Fibroblast of lung (primary cell): ENCODE measurements around the gene TMTC2. TPM values are rescaled to one million over a fixed set of nuclear protein-coding genes. Genes with fewer than 3 reads are reported as not detected.

Experiments
- DNase-seq, 2 donors: peaks; one replicate each; pipeline versions ENCODE4 v3.0.0 to v3.0.0-alpha.2; 2010; ENCODE audit warnings: low read depth in 2 of 2
- H2AFZ ChIP-seq: 2 replicates; pipeline ENCODE4 v1.5.1; 2012; ENCODE audit warnings: low read length, control low read depth, inconsistent platforms
- H3K27ac ChIP-seq: 2 replicates; pipeline ENCODE4 v1.5.1; 2011; ENCODE audit warnings: low read length, control low read depth; ENCODE audit not compliant: insufficient read depth
- H3K27me3 ChIP-seq: 2 replicates; pipeline ENCODE4 v1.5.1; 2011; ENCODE audit warnings: mild to moderate bottlenecking, low read length; ENCODE audit not compliant: control insufficient read depth, insufficient read depth
- H3K36me3 ChIP-seq: 2 replicates; pipeline ENCODE4 v1.5.1; 2011; ENCODE audit warnings: low read length; ENCODE audit not compliant: control insufficient read depth, insufficient read depth
- H3K4me1 ChIP-seq: 2 replicates; pipeline ENCODE4 v1.5.1; 2011; ENCODE audit warnings: low read length; ENCODE audit not compliant: control insufficient read depth, insufficient read depth; ENCODE audit errors: extremely low read depth
- H3K4me2 ChIP-seq: 2 replicates; pipeline ENCODE4 v1.5.1; 2011; ENCODE audit warnings: low read length, control low read depth; ENCODE audit not compliant: insufficient read depth; ENCODE audit errors: extremely low read depth
- H3K4me3 ChIP-seq, 4 experiments: fragments of 200-600 bp in 1 of 4; sonication (generic) in 1 of 4; replicated peaks in 1 of 4; 2 replicates each; pipeline ENCODE4 v1.5.1; 2011 to 2016; ENCODE audit warnings: low read length in 4 of 4, low read depth in 3 of 4, mild to moderate bottlenecking in 3 of 4, control low read depth in 2 of 4, inconsistent platforms in 1 of 4, mixed read lengths in 1 of 4; ENCODE audit not compliant: insufficient read depth in 1 of 4; ENCODE audit errors: control extremely low read depth in 1 of 4
- H3K79me2 ChIP-seq: 2 replicates; pipeline ENCODE4 v1.5.1; 2012; ENCODE audit warnings: mild to moderate bottlenecking, low read length, inconsistent platforms; ENCODE audit not compliant: control insufficient read depth, insufficient read depth
- H3K9ac ChIP-seq: 2 replicates; pipeline ENCODE4 v1.5.1; 2011; ENCODE audit warnings: mild to moderate bottlenecking, low read length, control low read depth; ENCODE audit not compliant: insufficient read depth
- H3K9me3 ChIP-seq: 2 replicates; pipeline ENCODE4 v1.5.1; 2012; ENCODE audit warnings: low read depth, low read length; ENCODE audit not compliant: control insufficient read depth, insufficient read depth
- H4K20me1 ChIP-seq: 2 replicates; pipeline ENCODE4 v1.5.1; 2011; ENCODE audit warnings: low read length; ENCODE audit not compliant: control insufficient read depth, insufficient read depth; ENCODE audit errors: extremely low read depth
- EZH2 ChIP-seq: IDR thresholded peaks from 2 replicates; pipeline ENCODE4 v1.5.1; 2012; ENCODE audit warnings: low read length, control low read depth, mild to moderate bottlenecking; ENCODE audit errors: missing control alignments
- polyA plus RNA-seq, 2 donors: library from polyadenylated mRNA; depleted of rRNA in 1 of 2; stranded (reverse) in 1 of 2; unstranded in 1 of 2; fragments of >200 nt; gene quantifications; 2 replicates each; pipeline ENCODE4 v1.2.1, GENCODE V29; 2011 to 2012; ENCODE audit warnings: missing spikeins in 1 of 2
- total RNA-seq: library from RNA; depleted of rRNA; stranded (reverse); fragments of >200 nt; gene quantifications from 2 replicates; pipeline ENCODE4 v1.2.1, GENCODE V29; 2014
- TF ChIP-seq, protein P1 (sequence below), 2 donors: IDR thresholded peaks in 1 of 2; conservative IDR thresholded peaks in 1 of 2; 1 replicate in 1 of 2; 2 replicates in 1 of 2; pipeline ENCODE4 v1.5.1; 2011 to 2012; ENCODE audit warnings: low read length in 2 of 2, control low read depth in 1 of 2, inconsistent platforms in 1 of 2, low read depth in 1 of 2, mild to moderate bottlenecking in 1 of 2

Gene TMTC2
- total and polyA plus RNA-seq, 2 donors (not counting 1 experiment from before 2014, with no cell fraction given): 3.5 to 9.7 TPM

- Histone ChIP-seq H3K4me3 (no peak overlapping the region), H2AFZ (no peak overlapping the region), H3K4me1 (no peaks in the 10 kb centered on the region), H3K27me3 (no peaks in the 10 kb centered on the region), H3K36me3 (no peaks in the 10 kb centered on the region), H3K9me3 (no peaks in the 10 kb centered on the region), H3K79me2 (no peaks in the 10 kb centered on the region), H3K27ac (no peak overlapping the region), H3K9ac (no peak overlapping the region), H3K4me2 (no peak overlapping the region), H4K20me1 (no peaks in the 10 kb centered on the region)
- TF ChIP-seq, protein P1, sequence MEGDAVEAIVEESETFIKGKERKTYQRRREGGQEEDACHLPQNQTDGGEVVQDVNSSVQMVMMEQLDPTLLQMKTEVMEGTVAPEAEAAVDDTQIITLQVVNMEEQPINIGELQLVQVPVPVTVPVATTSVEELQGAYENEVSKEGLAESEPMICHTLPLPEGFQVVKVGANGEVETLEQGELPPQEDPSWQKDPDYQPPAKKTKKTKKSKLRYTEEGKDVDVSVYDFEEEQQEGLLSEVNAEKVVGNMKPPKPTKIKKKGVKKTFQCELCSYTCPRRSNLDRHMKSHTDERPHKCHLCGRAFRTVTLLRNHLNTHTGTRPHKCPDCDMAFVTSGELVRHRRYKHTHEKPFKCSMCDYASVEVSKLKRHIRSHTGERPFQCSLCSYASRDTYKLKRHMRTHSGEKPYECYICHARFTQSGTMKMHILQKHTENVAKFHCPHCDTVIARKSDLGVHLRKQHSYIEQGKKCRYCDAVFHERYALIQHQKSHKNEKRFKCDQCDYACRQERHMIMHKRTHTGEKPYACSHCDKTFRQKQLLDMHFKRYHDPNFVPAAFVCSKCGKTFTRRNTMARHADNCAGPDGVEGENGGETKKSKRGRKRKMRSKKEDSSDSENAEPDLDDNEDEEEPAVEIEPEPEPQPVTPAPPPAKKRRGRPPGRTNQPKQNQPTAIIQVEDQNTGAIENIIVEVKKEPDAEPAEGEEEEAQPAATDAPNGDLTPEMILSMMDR (conservative IDR thresholded peaks at IDR 0.05 in 1 of 2, IDR thresholded peaks at IDR 0.05 in 1 of 2; ENCODE audit: low read depth in 1 of 2, low read length in 2 of 2): no peak
- TF ChIP-seq EZH2: no peak
- DNase-seq: no peak
These were observed 362.6 kb downstream of the TMTC2 start for GRCh38 chr12:83049306-83049705.

GRCh38 chr12:83052890-83053541 is 366.3 kb downstream of the TMTC2 start:
- Histone ChIP-seq H3K27me3 (no peaks in the 10 kb centered on the region), H2AFZ (no peak overlapping the region), H3K9ac (no peak overlapping the region), H3K9me3 (no peaks in the 10 kb centered on the region), H3K36me3 (no peaks in the 10 kb centered on the region), H3K4me2 (no peak overlapping the region), H3K4me1 (no peaks in the 10 kb centered on the region), H3K4me3 (no peak overlapping the region), H3K27ac (no peak overlapping the region), H3K79me2 (no peaks in the 10 kb centered on the region), H4K20me1 (no peaks in the 10 kb centered on the region)
- TF ChIP-seq, protein P1 (conservative IDR thresholded peaks at IDR 0.05 in 1 of 2, IDR thresholded peaks at IDR 0.05 in 1 of 2; ENCODE audit: low read depth in 1 of 2, low read length in 2 of 2): no peak
- DNase-seq: no peak

GRCh38 chr12:83057436-83057835 is 370.7 kb downstream of the TMTC2 start:
- Histone ChIP-seq H3K36me3 (no peaks in the 10 kb centered on the region), H4K20me1 (no peaks in the 10 kb centered on the region), H3K4me3 (no peak overlapping the region), H3K4me2 (no peak overlapping the region), H2AFZ (no peak overlapping the region), H3K27ac (no peak overlapping the region), H3K9ac (no peak overlapping the region), H3K9me3 (no peaks in the 10 kb centered on the region), H3K4me1 (no peaks in the 10 kb centered on the region), H3K79me2 (no peaks in the 10 kb centered on the region), H3K27me3 (no peaks in the 10 kb centered on the region)
- DNase-seq: no peak
- TF ChIP-seq, protein P1 (conservative IDR thresholded peaks at IDR 0.05 in 1 of 2, IDR thresholded peaks at IDR 0.05 in 1 of 2; ENCODE audit: low read depth in 1 of 2, low read length in 2 of 2): no peak
- TF ChIP-seq EZH2: no peak
